Bronchial epithelial cell (primary cell): ENCODE measurements around the gene ZNF101. TPM values are rescaled to one million over a fixed set of nuclear protein-coding genes. Genes with fewer than 3 reads are reported as not detected.

Source experiments
- DNase-seq: peaks from one replicate; pipeline ENCODE4 v3.0.0-alpha.2; 2010; ENCODE audit warnings: low read depth
- FAIRE-seq: peaks from 2 replicates; lab custom pipeline; 2011; peaks lifted over from hg19 to GRCh38; lab: Jason Lieb, UNC
- H3K27me3 ChIP-seq: 2 replicates; pipeline ENCODE4 v1.5.1; 2011; ENCODE audit warnings: low read length; ENCODE audit not compliant: control insufficient read depth, insufficient read depth
- H3K36me3 ChIP-seq: 2 replicates; pipeline ENCODE4 v1.5.1; 2011; ENCODE audit warnings: low read length; ENCODE audit not compliant: control insufficient read depth, insufficient read depth
- H3K4me3 ChIP-seq: 2 replicates; pipeline ENCODE4 v1.5.1; 2011; ENCODE audit warnings: mild to moderate bottlenecking, low read depth, low read length, control low read depth
- total RNA-seq: library from RNA; depleted of rRNA; stranded (reverse); fragments of >200 nt; gene quantifications from 2 replicates; pipeline ENCODE4 v1.2.1, GENCODE V29; 2014
- TF ChIP-seq, protein P1 (sequence below): IDR thresholded peaks from 2 replicates; pipeline ENCODE4 v1.5.1; 2011; ENCODE audit warnings: mild to moderate bottlenecking, moderate library complexity, low read length, control low read depth, inconsistent platforms; ENCODE audit not compliant: insufficient read depth, severe bottlenecking

ZNF101 gene
- total RNA-seq, 1 donor from 2014 or later = 8.7 TPM

DNA sequence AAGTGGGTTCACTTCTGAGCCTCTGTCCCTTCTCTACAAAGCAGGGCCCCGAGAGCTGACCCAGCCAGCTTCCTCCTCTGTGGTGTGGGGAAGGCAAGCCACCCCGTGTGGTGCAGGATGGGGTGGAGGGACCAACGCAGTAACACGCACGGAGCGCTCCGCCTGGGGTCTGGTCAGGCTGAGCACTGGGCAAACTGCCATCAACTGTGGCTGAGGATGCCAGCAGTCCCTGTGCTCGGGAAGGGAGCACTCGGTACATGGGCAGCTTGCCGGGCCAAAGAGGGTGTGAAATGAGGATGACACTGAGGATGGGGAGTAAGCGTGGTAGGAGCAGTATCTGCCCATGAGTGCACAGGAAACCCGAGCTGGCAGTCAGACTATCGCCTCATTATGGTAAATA, 17.6 kb upstream of the ZNF101 start:
- FAIRE-seq (no peak), DNase-seq (no peak)
- Histone ChIP-seq H3K27me3 (no peaks in the 10 kb centered on the region), H3K36me3 (peaks cover 60% of the 10 kb centered on the region), H3K4me3 (no peak overlapping the region)
- TF ChIP-seq, protein P1, sequence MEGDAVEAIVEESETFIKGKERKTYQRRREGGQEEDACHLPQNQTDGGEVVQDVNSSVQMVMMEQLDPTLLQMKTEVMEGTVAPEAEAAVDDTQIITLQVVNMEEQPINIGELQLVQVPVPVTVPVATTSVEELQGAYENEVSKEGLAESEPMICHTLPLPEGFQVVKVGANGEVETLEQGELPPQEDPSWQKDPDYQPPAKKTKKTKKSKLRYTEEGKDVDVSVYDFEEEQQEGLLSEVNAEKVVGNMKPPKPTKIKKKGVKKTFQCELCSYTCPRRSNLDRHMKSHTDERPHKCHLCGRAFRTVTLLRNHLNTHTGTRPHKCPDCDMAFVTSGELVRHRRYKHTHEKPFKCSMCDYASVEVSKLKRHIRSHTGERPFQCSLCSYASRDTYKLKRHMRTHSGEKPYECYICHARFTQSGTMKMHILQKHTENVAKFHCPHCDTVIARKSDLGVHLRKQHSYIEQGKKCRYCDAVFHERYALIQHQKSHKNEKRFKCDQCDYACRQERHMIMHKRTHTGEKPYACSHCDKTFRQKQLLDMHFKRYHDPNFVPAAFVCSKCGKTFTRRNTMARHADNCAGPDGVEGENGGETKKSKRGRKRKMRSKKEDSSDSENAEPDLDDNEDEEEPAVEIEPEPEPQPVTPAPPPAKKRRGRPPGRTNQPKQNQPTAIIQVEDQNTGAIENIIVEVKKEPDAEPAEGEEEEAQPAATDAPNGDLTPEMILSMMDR = no peak

DNA sequence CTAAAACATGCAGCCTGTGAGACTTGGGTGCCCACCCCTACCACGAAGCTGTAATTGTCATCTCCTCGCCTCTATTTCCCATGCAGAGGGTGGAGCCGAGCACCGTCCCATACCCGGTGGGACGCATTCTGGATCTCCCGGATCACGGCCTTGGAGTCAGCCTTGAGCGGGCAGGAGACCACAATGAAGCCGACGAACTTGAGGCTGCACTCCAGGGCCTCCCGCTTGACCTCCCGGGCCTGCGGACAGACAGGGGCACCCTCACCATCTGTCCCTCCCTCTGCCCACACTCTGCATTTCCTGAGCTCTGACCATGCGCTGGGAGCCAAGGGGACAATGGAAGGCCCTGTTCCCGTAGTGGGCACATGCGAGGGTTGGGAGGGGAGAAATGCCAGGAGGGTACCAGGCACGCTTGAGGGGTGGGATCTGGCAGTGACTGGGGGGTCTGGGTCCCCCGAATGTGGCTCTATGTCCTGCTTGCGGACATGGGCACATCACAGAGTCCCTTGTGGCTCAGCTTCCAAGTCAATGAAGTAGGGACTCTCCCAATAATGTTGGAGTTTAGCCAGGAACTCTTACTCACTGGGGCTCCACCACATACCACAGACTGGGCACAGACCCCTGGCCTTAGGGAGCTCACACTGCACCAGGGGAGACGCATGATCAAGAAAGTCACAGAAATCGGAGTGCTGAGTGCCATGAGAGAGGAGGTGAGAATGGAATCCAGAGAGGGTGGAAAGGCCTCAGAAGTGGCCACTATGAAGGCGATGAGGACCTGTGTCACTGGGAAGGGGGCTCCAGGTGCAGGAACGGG, 15.9 kb upstream of the ZNF101 start:
- DNase-seq = no peak

DNA sequence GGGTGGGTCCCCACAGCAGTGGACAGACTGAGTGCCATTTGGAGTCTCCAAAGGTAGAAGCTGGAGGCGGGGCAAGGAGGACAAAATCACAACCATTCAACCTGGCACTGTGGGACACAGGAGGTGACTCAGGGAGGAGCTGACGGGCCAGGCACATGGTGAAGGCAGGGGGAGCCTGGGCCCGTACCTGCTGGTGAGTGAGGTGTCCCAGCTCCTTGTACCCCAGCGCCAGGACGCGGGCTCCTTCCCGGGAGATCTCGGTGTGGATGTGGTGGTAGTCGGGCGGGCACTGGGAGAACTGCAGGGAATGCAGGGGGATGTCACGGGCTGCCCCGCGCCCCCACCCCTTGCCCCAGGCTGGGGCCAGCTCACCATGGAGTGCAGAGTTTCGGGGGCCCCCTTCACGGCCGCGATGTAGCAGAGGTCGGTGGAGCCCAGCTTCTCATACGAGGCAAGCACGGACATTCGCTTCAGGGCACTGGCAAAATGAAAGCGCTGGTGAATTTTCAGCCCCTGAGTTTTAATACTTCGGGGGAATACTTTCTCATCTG, 15.0 kb upstream of the ZNF101 start:
- peaks cover 63% of the 10 kb centered on the region for H3K36me3 ChIP-seq
- DNase-seq (no peak), FAIRE-seq (no peak)
- TF ChIP-seq, protein P1 = no peak
- H3K27me3 ChIP-seq = no peaks in the 10 kb centered on the region
- H3K4me3 ChIP-seq = no peak overlapping the region

More for the DNA sequence above, 15.9 kb upstream of the ZNF101 start:
- TF ChIP-seq, protein P1 = no peak
- Histone ChIP-seq H3K36me3 (peaks cover 57% of the 10 kb centered on the region), H3K4me3 (no peak overlapping the region), H3K27me3 (no peaks in the 10 kb centered on the region)
- peak; percentile 7 for FAIRE-seq

DNA sequence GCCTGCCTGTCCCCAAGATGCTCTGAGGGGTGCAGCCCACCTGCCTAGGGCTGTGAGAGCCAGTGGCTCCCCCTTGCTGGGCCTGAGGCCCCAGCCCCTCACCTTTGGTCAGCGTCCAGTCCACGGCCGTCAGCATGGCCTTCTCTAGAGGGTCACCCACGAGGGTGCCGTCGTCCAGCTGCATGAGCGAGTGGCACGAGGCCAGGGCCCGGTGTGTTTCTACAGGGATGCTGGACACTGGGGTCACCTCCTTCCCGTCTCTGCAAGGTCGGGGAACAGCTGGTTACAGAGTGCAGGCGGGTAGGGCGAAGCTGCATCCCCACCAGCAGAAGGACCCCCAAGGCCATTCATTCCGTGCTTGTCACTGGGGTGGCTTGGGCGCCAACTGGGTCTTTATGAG, 14.2 kb upstream of the ZNF101 start:
- Histone ChIP-seq H3K36me3 (peaks cover 64% of the 10 kb centered on the region), H3K27me3 (no peaks in the 10 kb centered on the region), H3K4me3 (no peak overlapping the region)
- FAIRE-seq = no peak
- TF ChIP-seq, protein P1 = no peak
- DNase-seq = no peak

DNA sequence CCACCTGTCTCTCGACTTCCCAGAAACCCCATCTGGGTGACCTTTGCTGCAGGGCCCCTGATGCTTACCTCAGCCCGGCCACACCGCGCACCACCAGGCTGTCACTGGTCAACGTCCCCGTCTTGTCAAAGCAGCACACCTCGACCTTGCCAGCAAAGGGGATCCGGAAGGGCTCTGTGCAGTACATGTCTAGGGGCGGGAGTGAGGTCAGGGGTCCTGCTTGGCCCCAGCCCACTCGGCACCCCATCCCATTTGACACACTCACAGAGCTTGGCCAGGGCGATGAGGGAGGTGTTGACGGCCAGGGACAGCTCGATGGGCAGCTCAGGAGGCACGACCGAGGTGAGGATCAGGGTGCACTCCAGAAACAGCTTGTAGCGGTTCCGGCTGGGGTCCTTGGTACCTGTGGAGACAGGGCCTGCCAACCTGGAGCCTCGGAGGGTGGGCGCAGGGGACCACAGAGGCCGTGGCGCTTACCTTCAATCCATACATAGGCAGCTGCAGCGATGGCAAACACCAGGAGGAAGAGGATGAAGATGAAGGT, 13.5 kb upstream of the ZNF101 start:
- no peak for DNase-seq
- FAIRE-seq = no peak
- H3K36me3 ChIP-seq = peaks cover 64% of the 10 kb centered on the region

More for the DNA sequence above, 13.5 kb upstream of the ZNF101 start:
- H3K27me3 ChIP-seq = no peaks in the 10 kb centered on the region
- H3K4me3 ChIP-seq = no peak overlapping the region
- TF ChIP-seq, protein P1 = no peak
